OCI-LY3 (cell line): ENCODE data around the gene KRTAP9-6.

Experiments used
- EZH2phosphoT487 ChIP-seq: fragments of 200-600 bp; shearing (Covaris generic); IDR thresholded peaks from 2 replicates; pipeline ENCODE4 v1.6.1; 2018; ENCODE audit warnings: antibody characterized with exemption, mixed run types, low read depth
- TF ChIP-seq, protein P1 (sequence below): fragments of 200-600, 300-600 bp; sonication (generic); IDR thresholded peaks from 2 replicates; pipeline ENCODE4 v1.5.1; 2014; ENCODE audit warnings: antibody characterized with exemption, low read length, low read depth

DNA sequence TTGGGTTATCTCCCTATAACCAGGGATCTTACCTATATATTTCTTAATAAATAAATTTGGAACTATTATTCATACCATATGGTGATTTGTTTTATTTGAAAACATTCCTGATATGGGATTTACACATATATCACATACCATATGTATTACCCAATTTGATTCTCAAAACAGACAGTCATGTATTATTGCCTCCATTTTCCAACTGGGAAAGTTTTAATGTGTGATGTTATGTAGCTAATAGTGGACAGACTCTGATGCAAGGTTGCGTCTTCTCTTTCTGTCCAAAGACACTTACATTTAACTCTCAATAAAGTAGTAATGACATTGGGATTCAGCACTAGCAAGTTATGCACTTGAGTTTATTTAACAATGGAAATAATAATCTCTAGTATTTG is 8.9 kb upstream of the KRTAP9-6 start:
- TF ChIP-seq, protein P1, sequence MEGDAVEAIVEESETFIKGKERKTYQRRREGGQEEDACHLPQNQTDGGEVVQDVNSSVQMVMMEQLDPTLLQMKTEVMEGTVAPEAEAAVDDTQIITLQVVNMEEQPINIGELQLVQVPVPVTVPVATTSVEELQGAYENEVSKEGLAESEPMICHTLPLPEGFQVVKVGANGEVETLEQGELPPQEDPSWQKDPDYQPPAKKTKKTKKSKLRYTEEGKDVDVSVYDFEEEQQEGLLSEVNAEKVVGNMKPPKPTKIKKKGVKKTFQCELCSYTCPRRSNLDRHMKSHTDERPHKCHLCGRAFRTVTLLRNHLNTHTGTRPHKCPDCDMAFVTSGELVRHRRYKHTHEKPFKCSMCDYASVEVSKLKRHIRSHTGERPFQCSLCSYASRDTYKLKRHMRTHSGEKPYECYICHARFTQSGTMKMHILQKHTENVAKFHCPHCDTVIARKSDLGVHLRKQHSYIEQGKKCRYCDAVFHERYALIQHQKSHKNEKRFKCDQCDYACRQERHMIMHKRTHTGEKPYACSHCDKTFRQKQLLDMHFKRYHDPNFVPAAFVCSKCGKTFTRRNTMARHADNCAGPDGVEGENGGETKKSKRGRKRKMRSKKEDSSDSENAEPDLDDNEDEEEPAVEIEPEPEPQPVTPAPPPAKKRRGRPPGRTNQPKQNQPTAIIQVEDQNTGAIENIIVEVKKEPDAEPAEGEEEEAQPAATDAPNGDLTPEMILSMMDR: no peak
- no peak for TF ChIP-seq EZH2phosphoT487
